Smooth muscle cell (in vitro differentiated cells): ENCODE measurements around the gene TGFBR3. TPM values are rescaled to one million over a fixed set of nuclear protein-coding genes. Genes with fewer than 3 reads are reported as not detected.

Source experiments
- DNase-seq: peaks from one replicate; lab custom pipeline; 2025; ENCODE audit not compliant: unreplicated experiment; lab: John Stamatoyannopoulos, UW
- H2AFZ ChIP-seq: fragments of 200-600 bp; sonication (generic); 2 replicates; pipeline ENCODE4 v1.6.0; 2016; ENCODE audit warnings: antibody characterized with exemption, low read depth, mild to moderate bottlenecking
- H3F3A ChIP-seq: fragments of 200-600 bp; sonication (generic); 2 replicates; pipeline ENCODE4 v1.6.0; 2017; ENCODE audit warnings: antibody characterized with exemption, low read depth
- H3K27ac ChIP-seq: fragments of 200-600 bp; sonication (generic); 2 replicates; pipeline ENCODE4 v1.5.1; 2016; ENCODE audit warnings: low read depth, mild to moderate bottlenecking
- H3K27me3 ChIP-seq: fragments of 200-600 bp; sonication (generic); 2 replicates; pipeline ENCODE4 v1.6.1; 2016; ENCODE audit warnings: low read depth, mild to moderate bottlenecking
- H3K36me3 ChIP-seq: fragments of 200-600 bp; sonication (generic); 2 replicates; pipeline ENCODE4 v1.5.1; 2016; ENCODE audit warnings: low read depth
- H3K4me1 ChIP-seq: fragments of 200-600 bp; sonication (generic); 2 replicates; pipeline ENCODE4 v1.5.1; 2016; ENCODE audit warnings: low read depth
- H3K4me2 ChIP-seq: fragments of 200-600 bp; sonication (generic); 2 replicates; pipeline ENCODE4 v1.6.0; 2016; ENCODE audit warnings: mild to moderate bottlenecking
- H3K4me3 ChIP-seq: fragments of 200-600 bp; sonication (generic); 2 replicates; pipeline ENCODE4 v1.5.1; 2016; ENCODE audit warnings: mild to moderate bottlenecking
- H3K79me2 ChIP-seq: fragments of 200-600 bp; sonication (generic); 2 replicates; pipeline ENCODE4 v1.6.0; 2016; ENCODE audit warnings: low read depth, mild to moderate bottlenecking
- H3K9ac ChIP-seq: fragments of 200-600 bp; sonication (generic); 2 replicates; pipeline ENCODE4 v1.6.0; 2016; ENCODE audit warnings: low read depth
- H3K9me3 ChIP-seq: fragments of 200-600 bp; sonication (generic); replicated peaks from 2 replicates; pipeline ENCODE4 v1.5.1; 2016; ENCODE audit warnings: low read depth
- H4K20me1 ChIP-seq: fragments of 200-600 bp; sonication (generic); 2 replicates; pipeline ENCODE4 v1.6.0; 2016; ENCODE audit warnings: low read depth
- WGBS: methylation state at CpG from one replicate; pipeline ENCODE4 v1.1.7; 2016; ENCODE audit warnings: low lambda C conversion rate; 5-methylcytosine and 5-hydroxymethylcytosine counted together
- polyA plus RNA-seq: library from polyadenylated mRNA; unstranded; fragments of >200 nt; fragmentation: Nextera tagmentation; extraction: Ambion mirVana; gene quantifications from 2 replicates; pipeline ENCODE4 v1.2.1, GENCODE V29; 2016
- total RNA-seq: library from RNA; depleted of rRNA; stranded (reverse); fragments of >200 nt; gene quantifications from 2 replicates; pipeline ENCODE4 v1.2.3, GENCODE V29; 2014
- TF ChIP-seq, protein P1 (sequence below): fragments of 200-600 bp; sonication (generic); IDR thresholded peaks from 2 replicates; pipeline ENCODE4 v1.5.1; 2017; ENCODE audit warnings: borderline replicate concordance, mild to moderate bottlenecking, antibody characterized with exemption; ENCODE audit not compliant: insufficient read depth, poor library complexity, severe bottlenecking

The TGFBR3 gene
- total and polyA plus RNA-seq, 2 experiments from 2014 or later, result 68.3 to 112 TPM

- peak overlapping the region; percentile 61 for H3K4me2 ChIP-seq
- no peak overlapping the region for H3K9ac ChIP-seq
These were observed 103.9 kb downstream of the TGFBR3 start for GRCh38 chr1:91781901-91782622.

GRCh38 chr1:91781371-91781825 is 104.6 kb downstream of the TGFBR3 start:
- Histone ChIP-seq H3K4me3 (no peak overlapping the region), H4K20me1 (no peaks in the 10 kb centered on the region), H3K4me2 (peak overlapping the region; percentile 72), H3K4me1 (peaks cover 43% of the 10 kb centered on the region), H3K9ac (peak overlapping the region; percentile 48), H3F3A (peaks cover 20% of the 10 kb centered on the region), H3K79me2 (peaks cover 12% of the 10 kb centered on the region), H2AFZ (no peak overlapping the region), H3K27me3 (no peaks in the 10 kb centered on the region), H3K27ac (peak overlapping the region; percentile 85), H3K36me3 (no peaks in the 10 kb centered on the region), H3K9me3 (no peaks in the 10 kb centered on the region)
- WGBS, result 15% methylated on average over 4 of the region's 4 CpGs
- TF ChIP-seq, protein P1, sequence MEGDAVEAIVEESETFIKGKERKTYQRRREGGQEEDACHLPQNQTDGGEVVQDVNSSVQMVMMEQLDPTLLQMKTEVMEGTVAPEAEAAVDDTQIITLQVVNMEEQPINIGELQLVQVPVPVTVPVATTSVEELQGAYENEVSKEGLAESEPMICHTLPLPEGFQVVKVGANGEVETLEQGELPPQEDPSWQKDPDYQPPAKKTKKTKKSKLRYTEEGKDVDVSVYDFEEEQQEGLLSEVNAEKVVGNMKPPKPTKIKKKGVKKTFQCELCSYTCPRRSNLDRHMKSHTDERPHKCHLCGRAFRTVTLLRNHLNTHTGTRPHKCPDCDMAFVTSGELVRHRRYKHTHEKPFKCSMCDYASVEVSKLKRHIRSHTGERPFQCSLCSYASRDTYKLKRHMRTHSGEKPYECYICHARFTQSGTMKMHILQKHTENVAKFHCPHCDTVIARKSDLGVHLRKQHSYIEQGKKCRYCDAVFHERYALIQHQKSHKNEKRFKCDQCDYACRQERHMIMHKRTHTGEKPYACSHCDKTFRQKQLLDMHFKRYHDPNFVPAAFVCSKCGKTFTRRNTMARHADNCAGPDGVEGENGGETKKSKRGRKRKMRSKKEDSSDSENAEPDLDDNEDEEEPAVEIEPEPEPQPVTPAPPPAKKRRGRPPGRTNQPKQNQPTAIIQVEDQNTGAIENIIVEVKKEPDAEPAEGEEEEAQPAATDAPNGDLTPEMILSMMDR, result no peak
- no peak for DNase-seq

More at GRCh38 chr1:91781901-91782622, 103.9 kb downstream of the TGFBR3 start:
- Histone ChIP-seq H3K27me3 (no peaks in the 10 kb centered on the region), H3K27ac (peak overlapping the region; percentile 85), H3K79me2 (peaks cover 11% of the 10 kb centered on the region), H4K20me1 (no peaks in the 10 kb centered on the region), H3K36me3 (no peaks in the 10 kb centered on the region), H2AFZ (no peak overlapping the region), H3F3A (peaks cover 19% of the 10 kb centered on the region), H3K4me1 (peaks cover 43% of the 10 kb centered on the region), H3K9me3 (no peaks in the 10 kb centered on the region), H3K4me3 (no peak overlapping the region)
- no peak for DNase-seq
- TF ChIP-seq, protein P1, result no peak
- 65% methylated on average over 10 of the region's 10 CpGs for WGBS

DNA sequence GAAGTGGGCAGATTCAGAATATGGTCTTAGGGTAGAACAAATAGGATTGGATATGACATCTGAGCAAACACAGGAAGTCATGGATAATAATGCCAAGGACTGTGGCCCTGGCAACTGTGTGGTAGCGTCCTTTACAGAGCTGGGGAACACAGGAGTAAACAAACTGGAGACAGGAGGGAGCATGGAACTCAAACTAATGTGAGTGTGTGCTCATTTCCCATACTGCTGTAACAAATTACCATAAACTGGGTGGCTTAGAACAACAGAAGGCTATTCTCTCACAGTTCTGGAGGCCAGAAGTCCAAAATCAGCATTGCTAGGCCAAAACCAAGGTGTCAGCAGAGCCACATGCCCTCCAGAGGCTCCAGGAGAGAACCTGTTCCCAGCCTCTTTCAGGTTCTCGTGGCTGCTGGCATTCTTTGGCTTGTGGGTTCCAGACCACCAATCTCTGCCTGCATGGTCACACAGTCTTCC is 106.4 kb downstream of the TGFBR3 start:
- H4K20me1 ChIP-seq, result no peaks in the 10 kb centered on the region

More for the DNA sequence above, 106.4 kb downstream of the TGFBR3 start:
- WGBS, result 47% methylated on average over 2 of the region's 2 CpGs
- peaks cover 23% of the 10 kb centered on the region for H3F3A ChIP-seq
- TF ChIP-seq, protein P1, result no peak
- DNase-seq, result no peak
- H3K27ac ChIP-seq, result peak overlapping the region; percentile 85
- H3K9me3 ChIP-seq, result no peaks in the 10 kb centered on the region
- H3K27me3 ChIP-seq, result no peaks in the 10 kb centered on the region
- peak overlapping the region; percentile 71 for H3K4me2 ChIP-seq
- H3K4me3 ChIP-seq, result no peak overlapping the region
- H3K79me2 ChIP-seq, result peaks cover 26% of the 10 kb centered on the region
- no peaks in the 10 kb centered on the region for H3K36me3 ChIP-seq
- no peak overlapping the region for H2AFZ ChIP-seq
- peak overlapping the region; percentile 38 for H3K9ac ChIP-seq
- H3K4me1 ChIP-seq, result peaks cover 36% of the 10 kb centered on the region
